Progenitor cell of endocrine pancreas (in vitro differentiated cells): ENCODE results near the gene MAB21L3. TPM values are rescaled to one million over a fixed set of nuclear protein-coding genes. Genes with fewer than 3 reads are reported as not detected.

ENCODE experiments used
- DNase-seq: peaks from one replicate; pipeline ENCODE4 v3.0.0; 2021; ENCODE audit warnings: low spot score; ENCODE audit not compliant: unreplicated experiment
- H3K27ac Mint-ChIP-seq: 2 replicates; pipeline ENCODE4 v1.8.0; 2021; ENCODE audit warnings: mild to moderate bottlenecking, moderate library complexity, mixed read lengths
- H3K27me3 Mint-ChIP-seq: 2 replicates; pipeline ENCODE4 v1.8.0; 2021; ENCODE audit warnings: mixed read lengths
- H3K36me3 Mint-ChIP-seq: 2 replicates; pipeline ENCODE4 v1.8.0; 2022; ENCODE audit warnings: mixed read lengths; ENCODE audit not compliant: insufficient read depth
- H3K4me1 Mint-ChIP-seq: 2 replicates; pipeline ENCODE4 v1.8.0; 2021; ENCODE audit warnings: low read depth, mixed read lengths
- H3K4me3 Mint-ChIP-seq: 2 replicates; pipeline ENCODE4 v1.8.0; 2021; ENCODE audit warnings: low read depth, mild to moderate bottlenecking, moderate library complexity, mixed read lengths
- H3K9me3 Mint-ChIP-seq: 2 replicates; pipeline ENCODE4 v1.8.0; 2021; ENCODE audit warnings: low read depth, mixed read lengths
- total RNA-seq: library from RNA; stranded (reverse); gene quantifications from 2 replicates; pipeline ENCODE4 v1.2.1, GENCODE V29; 2021
- TF ChIP-seq, protein P1 (sequence below): fragments of 200-600 bp; sonication (generic); IDR thresholded peaks from one replicate; pipeline ENCODE4 v1.5.0; 2021; ENCODE audit warnings: antibody characterized with exemption, mild to moderate bottlenecking; ENCODE audit not compliant: unreplicated experiment

Gene MAB21L3
- total RNA-seq, 1 donor from 2014 or later: not detected

DNA sequence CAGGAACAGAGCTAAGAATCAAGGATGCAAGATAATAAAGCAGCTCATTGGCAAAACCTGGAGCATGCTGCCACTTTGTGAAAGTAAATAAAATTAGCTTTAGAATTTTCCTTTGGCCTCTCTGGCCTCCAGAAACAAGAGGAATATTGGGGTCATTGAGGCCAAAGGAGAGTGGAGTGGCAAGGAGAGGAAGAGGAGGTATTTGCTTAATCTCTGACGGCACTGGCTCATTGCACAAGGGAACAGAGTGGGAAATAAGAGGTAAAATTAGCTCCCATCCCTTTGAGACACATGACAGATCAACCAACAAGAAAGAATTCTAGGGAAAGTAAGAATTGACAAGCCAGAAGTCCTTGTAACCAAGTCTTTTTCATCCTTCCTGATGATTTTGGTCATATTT is 48.4 kb downstream of the MAB21L3 start:
- DNase-seq: no peak
- Mint-ChIP-seq H3K4me3 (no peak overlapping the region), H3K27ac (no peak overlapping the region), H3K27me3 (no peaks in the 10 kb centered on the region), H3K9me3 (peaks cover 5% of the 10 kb centered on the region), H3K36me3 (peaks cover 2% of the 10 kb centered on the region), H3K4me1 (peaks cover 2% of the 10 kb centered on the region)
- TF ChIP-seq, protein P1, sequence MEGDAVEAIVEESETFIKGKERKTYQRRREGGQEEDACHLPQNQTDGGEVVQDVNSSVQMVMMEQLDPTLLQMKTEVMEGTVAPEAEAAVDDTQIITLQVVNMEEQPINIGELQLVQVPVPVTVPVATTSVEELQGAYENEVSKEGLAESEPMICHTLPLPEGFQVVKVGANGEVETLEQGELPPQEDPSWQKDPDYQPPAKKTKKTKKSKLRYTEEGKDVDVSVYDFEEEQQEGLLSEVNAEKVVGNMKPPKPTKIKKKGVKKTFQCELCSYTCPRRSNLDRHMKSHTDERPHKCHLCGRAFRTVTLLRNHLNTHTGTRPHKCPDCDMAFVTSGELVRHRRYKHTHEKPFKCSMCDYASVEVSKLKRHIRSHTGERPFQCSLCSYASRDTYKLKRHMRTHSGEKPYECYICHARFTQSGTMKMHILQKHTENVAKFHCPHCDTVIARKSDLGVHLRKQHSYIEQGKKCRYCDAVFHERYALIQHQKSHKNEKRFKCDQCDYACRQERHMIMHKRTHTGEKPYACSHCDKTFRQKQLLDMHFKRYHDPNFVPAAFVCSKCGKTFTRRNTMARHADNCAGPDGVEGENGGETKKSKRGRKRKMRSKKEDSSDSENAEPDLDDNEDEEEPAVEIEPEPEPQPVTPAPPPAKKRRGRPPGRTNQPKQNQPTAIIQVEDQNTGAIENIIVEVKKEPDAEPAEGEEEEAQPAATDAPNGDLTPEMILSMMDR: no peak

GRCh38 chr1:116161390-116161789 is 50.2 kb downstream of the MAB21L3 start:
- Mint-ChIP-seq H3K27me3 (peaks cover 11% of the 10 kb centered on the region), H3K9me3 (peaks cover 3% of the 10 kb centered on the region), H3K4me3 (no peak overlapping the region), H3K36me3 (peaks cover 2% of the 10 kb centered on the region), H3K27ac (no peak overlapping the region), H3K4me1 (no peaks in the 10 kb centered on the region)
- TF ChIP-seq, protein P1: no peak
- DNase-seq: no peak

DNA sequence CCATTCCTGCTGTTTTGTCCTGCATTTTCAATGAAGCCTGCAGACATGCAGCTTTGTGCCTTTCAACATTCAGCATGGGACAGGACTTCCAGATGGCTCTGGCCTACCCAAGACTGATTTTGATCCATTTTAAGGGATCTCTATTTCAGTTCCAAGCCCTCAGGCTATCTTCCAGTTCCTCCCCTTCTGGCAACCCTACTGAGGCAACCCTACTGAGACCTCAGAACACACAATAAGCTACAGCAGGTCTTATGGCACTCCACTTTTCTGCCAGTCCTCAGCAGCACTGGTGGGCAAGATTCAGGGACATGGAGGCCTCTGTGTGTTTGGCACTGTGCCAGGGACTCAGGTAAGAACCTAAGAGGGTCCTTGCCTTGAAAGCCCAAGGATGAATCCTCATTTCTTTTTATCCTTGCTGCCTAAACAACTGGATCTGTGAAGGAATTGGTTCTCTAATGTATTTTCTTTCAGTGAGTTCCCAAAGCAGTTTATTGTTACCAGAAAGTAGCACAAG is 50.7 kb downstream of the MAB21L3 start:
- TF ChIP-seq, protein P1: no peak
- peaks cover 2% of the 10 kb centered on the region for H3K36me3 Mint-ChIP-seq
- no peak overlapping the region for H3K27ac Mint-ChIP-seq

GRCh38 chr1:116163533-116163932 is 52.3 kb downstream of the MAB21L3 start:
- TF ChIP-seq, protein P1: no peak
- DNase-seq: no peak
- Mint-ChIP-seq H3K4me3 (no peak overlapping the region), H3K27me3 (peaks cover 19% of the 10 kb centered on the region), H3K27ac (no peak overlapping the region), H3K36me3 (peaks cover under 1% of the 10 kb centered on the region), H3K4me1 (peaks cover 8% of the 10 kb centered on the region), H3K9me3 (no peaks in the 10 kb centered on the region)

More for the DNA sequence above, 50.7 kb downstream of the MAB21L3 start:
- peaks cover under 1% of the 10 kb centered on the region for H3K9me3 Mint-ChIP-seq
- no peaks in the 10 kb centered on the region for H3K4me1 Mint-ChIP-seq
- H3K27me3 Mint-ChIP-seq: peaks cover 13% of the 10 kb centered on the region
- H3K4me3 Mint-ChIP-seq: no peak overlapping the region
- no peak for DNase-seq

- Mint-ChIP-seq H3K4me3 (no peak overlapping the region), H3K9me3 (no peaks in the 10 kb centered on the region), H3K27ac (no peak overlapping the region), H3K4me1 (peaks cover 11% of the 10 kb centered on the region), H3K36me3 (no peaks in the 10 kb centered on the region), H3K27me3 (peaks cover 21% of the 10 kb centered on the region)
- no peak for DNase-seq
- TF ChIP-seq, protein P1: no peak
Observed at GRCh38 chr1:116164150-116164549, 53.0 kb downstream of the MAB21L3 start.
